ENCODE results near the gene FOXA1. TPM values are rescaled to one million over a fixed set of nuclear protein-coding genes. Genes with fewer than 3 reads are reported as not detected.

The FOXA1 gene
- total and polyA plus RNA-seq, 2 of the 4 experiments (the other 2 are of a cell fraction): 0.18 to 0.31 TPM

- DNase-seq: peak; percentile 23
- CTCF ChIA-PET: no interaction called here
- Histone ChIP-seq H2AK9ac (replicated peaks; ENCODE audit: low read depth, low read length, poor library complexity) (no peak overlapping the region), H4K20me1 (ENCODE audit: insufficient read depth, low read length) (no peaks in the 10 kb centered on the region), H2BK120ac (ENCODE audit: low read depth, low read length) (peak overlapping the region; percentile 57; the same call in 1 of the 2 replicates), H3K14ac (replicated peaks; ENCODE audit: low read depth, low read length) (no peak overlapping the region), H4K91ac (ENCODE audit: insufficient read depth, low read depth, low read length) (no peak overlapping the region; the same call in 1 of the 2 replicates), H2BK15ac (ENCODE audit: low read depth, low read length) (peak overlapping the region; percentile 11; the same call in 1 of the 3 replicates), H3K27ac (ENCODE audit: insufficient read depth, low read length) (no peak overlapping the region), H3K18ac (ENCODE audit: low read depth, low read length) (peak overlapping the region; percentile 24; the same call in 1 of the 2 replicates), H3K4me2 (ENCODE audit: low read depth, low read length) (no peak overlapping the region), H3K9me1 (ENCODE audit: insufficient read depth, low read length) (no peaks in the 10 kb centered on the region), H3K4ac (ENCODE audit: low read depth, low read length) (0 out of 2 replicates have a peak overlapping the region, but pooled peaks have one; percentile 59), H3K4me1 (ENCODE audit: control insufficient read depth, insufficient read depth, low read length) (0 out of 2 replicates have a peak, but pooled peaks cover 2% of the 10 kb centered on the region), H3K9ac (ENCODE audit: low read depth, low read length) (no peak overlapping the region), H3K56ac (ENCODE audit: extremely low read depth, insufficient read depth, low read length) (no peak overlapping the region), H4K5ac (ENCODE audit: low read depth, low read length) (no peak overlapping the region), H2AK5ac (ENCODE audit: low read depth, low read length) (no peak overlapping the region), H2BK5ac (ENCODE audit: low read depth, low read length, poor library complexity, severe bottlenecking) (no peak overlapping the region), H3K36me3 (ENCODE audit: control insufficient read depth, insufficient read depth, low read length) (no peaks in the 10 kb centered on the region), H3K23ac (ENCODE audit: low read depth, low read length) (no peak overlapping the region), H3K4me3 (ENCODE audit: insufficient read depth, low read depth, low read length) (no peak overlapping the region), H4K8ac (ENCODE audit: low read depth in 2 of 2, low read length in 2 of 2) (no peak overlapping the region), H3K9me3 (ENCODE audit: control insufficient read depth, insufficient read depth, low read length) (no peaks in the 10 kb centered on the region), H2AFZ (replicated peaks; ENCODE audit: low read length, poor library complexity) (no peak overlapping the region), H3K27me3 (ENCODE audit: control insufficient read depth, insufficient read depth, low read length) (no peaks in the 10 kb centered on the region), H3K79me1 (ENCODE audit: low read depth in 1 of 2, low read length in 2 of 2) (no peaks in the 10 kb centered on the region), H2BK20ac (ENCODE audit: low read depth, low read length) (peak overlapping the region; percentile 67)
- in situ Hi-C loops (cut with MboI; ENCODE audit: low sequenced_read_pairs) (no loop called here), intact Hi-C loops (cut with micrococcal nuclease) (no loop called here), dilution Hi-C loops (cut with HindIII; ENCODE audit: low sequenced_read_pairs, unreplicated experiment) (no loop called here)
- WGBS, 2 experiments (ENCODE audit: extremely low coverage in 2 of 2, insufficient read length in 1 of 2): 82% methylated on average over 2 of the region's 6 CpGs; no CpG with 5 or more reads in 1 of the 2 experiments
- no TSS peak for BruUV-seq (replicated peaks)
- no peak for TF ChIP-seq RCOR1 (IDR thresholded peaks at IDR 0.05; ENCODE audit: insufficient replicate concordance, low read length)
- no peak for TF ChIP-seq CHD1 (IDR thresholded peaks at IDR 0.05; ENCODE audit: low read depth, low read length)
- TF ChIP-seq RFX5 (IDR thresholded peaks at IDR 0.05; ENCODE audit: low read depth, low read length): no peak
- no peak for TF ChIP-seq BHLHE40 (IDR thresholded peaks at IDR 0.05; ENCODE audit: low read depth, low read length)
- TF ChIP-seq CTCF (conservative IDR thresholded peaks at IDR 0.05; ENCODE audit: low read depth, low read length): no peak
- no peak for TF ChIP-seq MAZ (IDR thresholded peaks at IDR 0.05; ENCODE audit: borderline replicate concordance, low read depth, low read length)
- TF ChIP-seq MXI1 (IDR thresholded peaks at IDR 0.05; ENCODE audit: borderline replicate concordance, low read depth, low read length): no peak
- no peak for TF ChIP-seq MAFK (IDR thresholded peaks at IDR 0.05; ENCODE audit: low read depth, low read length)
- POLR2A ChIA-PET (ENCODE audit: unreplicated experiment): no interaction called here
- ATAC-seq (ENCODE audit: low read depth): no peak; the same call in 1 of the 2 replicates
Observed at GRCh38 chr14:37559386-37559785, 35.7 kb downstream of the FOXA1 start.
